ENCODE results near the gene TRIP11. TPM values are rescaled to one million over a fixed set of nuclear protein-coding genes. Genes with fewer than 3 reads are reported as not detected.

TRIP11 gene
- total RNA-seq, 2 donors from 2014 or later, result 39.0 to 40.8 TPM

DNA sequence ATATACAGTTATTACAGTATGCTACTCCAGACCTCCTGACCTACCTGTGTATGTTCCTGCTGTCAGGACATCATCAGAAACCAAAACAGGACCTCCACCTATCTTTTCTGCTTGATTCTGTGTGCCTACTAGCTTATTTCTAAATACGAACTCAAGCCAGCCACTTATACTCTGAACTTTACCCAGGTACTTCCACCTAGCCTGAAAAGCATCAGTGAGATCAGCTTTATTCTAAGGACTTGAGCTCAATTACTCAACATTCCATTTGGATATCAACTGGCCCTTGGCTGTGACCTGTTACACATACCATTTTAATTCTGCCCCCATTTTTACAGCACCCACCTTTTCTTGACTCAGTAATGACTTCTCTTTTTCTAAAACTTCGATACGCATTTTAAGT lies 29.2 kb downstream of the TRIP11 start:
- TF ChIP-seq, protein P1, sequence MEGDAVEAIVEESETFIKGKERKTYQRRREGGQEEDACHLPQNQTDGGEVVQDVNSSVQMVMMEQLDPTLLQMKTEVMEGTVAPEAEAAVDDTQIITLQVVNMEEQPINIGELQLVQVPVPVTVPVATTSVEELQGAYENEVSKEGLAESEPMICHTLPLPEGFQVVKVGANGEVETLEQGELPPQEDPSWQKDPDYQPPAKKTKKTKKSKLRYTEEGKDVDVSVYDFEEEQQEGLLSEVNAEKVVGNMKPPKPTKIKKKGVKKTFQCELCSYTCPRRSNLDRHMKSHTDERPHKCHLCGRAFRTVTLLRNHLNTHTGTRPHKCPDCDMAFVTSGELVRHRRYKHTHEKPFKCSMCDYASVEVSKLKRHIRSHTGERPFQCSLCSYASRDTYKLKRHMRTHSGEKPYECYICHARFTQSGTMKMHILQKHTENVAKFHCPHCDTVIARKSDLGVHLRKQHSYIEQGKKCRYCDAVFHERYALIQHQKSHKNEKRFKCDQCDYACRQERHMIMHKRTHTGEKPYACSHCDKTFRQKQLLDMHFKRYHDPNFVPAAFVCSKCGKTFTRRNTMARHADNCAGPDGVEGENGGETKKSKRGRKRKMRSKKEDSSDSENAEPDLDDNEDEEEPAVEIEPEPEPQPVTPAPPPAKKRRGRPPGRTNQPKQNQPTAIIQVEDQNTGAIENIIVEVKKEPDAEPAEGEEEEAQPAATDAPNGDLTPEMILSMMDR (conservative IDR thresholded peaks at IDR 0.05), result no peak
- Mint-ChIP-seq H3K4me3 (no peak overlapping the region), H3K36me3 (ENCODE audit: low read depth) (peaks cover 34% of the 10 kb centered on the region), H3K4me1 (peaks cover 7% of the 10 kb centered on the region), H3K27me3 (ENCODE audit: insufficient read depth) (no peaks in the 10 kb centered on the region), H3K9me3 (no peaks in the 10 kb centered on the region), H3K27ac (no peak overlapping the region)
- H3K9ac ChIP-seq (ENCODE audit: extremely low read depth, low read length, poor library complexity, severe bottlenecking), result no peak overlapping the region
- WGBS, 2 experiments (ENCODE audit: insufficient coverage in 1 of 2, insufficient read length in 1 of 2), result 92 to 100% methylated on average over 2 to 3 of the region's 3 CpGs
- H3K27ac ChIP-seq (ENCODE audit: low read depth, low read length), result no peak overlapping the region
- DNase-seq, result no peak
- no peaks in the 10 kb centered on the region for H3K4me1 ChIP-seq (ENCODE audit: control insufficient read depth, insufficient read depth, low read length)
- peaks cover 29% of the 10 kb centered on the region for H3K36me3 ChIP-seq (ENCODE audit: control insufficient read depth, insufficient read depth, low read length)
- H3K9me3 ChIP-seq (ENCODE audit: control insufficient read depth, low read length), result no peaks in the 10 kb centered on the region
- no peak overlapping the region for H3K4me3 ChIP-seq (ENCODE audit: low read length)
- H3K27me3 ChIP-seq (ENCODE audit: control insufficient read depth, insufficient read depth, low read length, poor library complexity, severe bottlenecking), result no peaks in the 10 kb centered on the region

DNA sequence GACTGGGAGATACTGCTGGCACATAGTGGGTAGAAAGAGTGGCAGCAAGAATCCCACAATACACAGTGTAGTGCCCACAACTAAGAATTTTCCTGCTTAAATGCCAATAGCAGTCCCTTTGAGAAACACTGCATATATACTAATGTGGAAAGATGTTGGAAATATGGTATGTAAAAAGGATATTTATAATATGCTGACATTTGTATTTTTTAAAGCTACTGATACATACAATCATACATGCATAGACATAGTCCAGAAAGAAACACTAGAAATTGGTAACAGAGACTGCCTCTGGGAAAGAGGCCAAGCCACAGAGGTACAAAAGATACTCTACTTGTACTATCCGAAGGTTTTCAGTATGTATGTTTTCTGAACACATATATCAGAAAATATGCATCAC lies 30.3 kb downstream of the TRIP11 start:
- TF ChIP-seq, protein P1 (conservative IDR thresholded peaks at IDR 0.05), result no peak
- Histone ChIP-seq H3K4me1 (ENCODE audit: control insufficient read depth, insufficient read depth, low read length) (no peaks in the 10 kb centered on the region), H3K9ac (ENCODE audit: extremely low read depth, low read length, poor library complexity, severe bottlenecking) (no peak overlapping the region), H3K9me3 (ENCODE audit: control insufficient read depth, low read length) (no peaks in the 10 kb centered on the region), H3K4me3 (ENCODE audit: low read length) (no peak overlapping the region), H3K36me3 (ENCODE audit: control insufficient read depth, insufficient read depth, low read length) (peaks cover 38% of the 10 kb centered on the region), H3K27me3 (ENCODE audit: control insufficient read depth, insufficient read depth, low read length, poor library complexity, severe bottlenecking) (no peaks in the 10 kb centered on the region), H3K27ac (ENCODE audit: low read depth, low read length) (no peak overlapping the region)
- peaks cover 7% of the 10 kb centered on the region for H3K4me1 Mint-ChIP-seq
- H3K27ac Mint-ChIP-seq, result no peak overlapping the region
- H3K27me3 Mint-ChIP-seq (ENCODE audit: insufficient read depth), result no peaks in the 10 kb centered on the region
- H3K4me3 Mint-ChIP-seq, result no peak overlapping the region
- peaks cover 40% of the 10 kb centered on the region for H3K36me3 Mint-ChIP-seq (ENCODE audit: low read depth)
- no peaks in the 10 kb centered on the region for H3K9me3 Mint-ChIP-seq
- 100% methylated on average over 1 of the region's 1 CpG; no CpG with 5 or more reads in 1 of the 2 experiments for WGBS, 2 experiments (ENCODE audit: insufficient coverage in 1 of 2, insufficient read length in 1 of 2)
- DNase-seq, result no peak

DNA sequence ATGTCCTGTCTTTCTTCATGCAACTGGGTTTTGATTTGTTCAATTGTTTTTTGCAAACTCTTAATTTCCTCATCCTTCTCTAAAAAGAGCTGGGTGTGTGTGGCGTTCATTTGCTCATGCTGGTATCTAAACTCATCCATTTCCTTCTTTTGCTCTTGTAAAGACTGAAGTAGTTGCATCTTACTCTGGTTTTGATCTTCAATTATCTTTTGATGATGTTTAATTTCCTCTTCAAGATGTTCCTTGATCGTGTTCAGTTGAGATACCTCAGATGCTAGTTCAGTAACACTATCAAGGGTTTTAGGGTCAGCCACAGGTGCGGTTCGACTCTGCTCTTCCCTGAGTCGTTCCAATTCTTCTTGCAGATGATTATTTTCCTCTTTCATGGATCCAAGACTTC lies 34.8 kb downstream of the TRIP11 start:
- no peaks in the 10 kb centered on the region for H3K4me1 Mint-ChIP-seq
- no peak overlapping the region for H3K9ac ChIP-seq (ENCODE audit: extremely low read depth, low read length, poor library complexity, severe bottlenecking)

More for the DNA sequence above, 34.8 kb downstream of the TRIP11 start:
- DNase-seq, result no peak
- H3K9me3 Mint-ChIP-seq, result no peaks in the 10 kb centered on the region
- peaks cover 43% of the 10 kb centered on the region for H3K36me3 ChIP-seq (ENCODE audit: control insufficient read depth, insufficient read depth, low read length)
- H3K27ac Mint-ChIP-seq, result no peak overlapping the region
- peaks cover 33% of the 10 kb centered on the region for H3K36me3 Mint-ChIP-seq (ENCODE audit: low read depth)
- no peaks in the 10 kb centered on the region for H3K27me3 ChIP-seq (ENCODE audit: control insufficient read depth, insufficient read depth, low read length, poor library complexity, severe bottlenecking)
- H3K9me3 ChIP-seq (ENCODE audit: control insufficient read depth, low read length), result no peaks in the 10 kb centered on the region
- H3K4me3 ChIP-seq (ENCODE audit: low read length), result no peak overlapping the region
- WGBS, 2 experiments (ENCODE audit: insufficient coverage in 1 of 2, insufficient read length in 1 of 2), result 92 to 96% methylated on average over 5 of the region's 5 CpGs
- H3K27me3 Mint-ChIP-seq (ENCODE audit: insufficient read depth), result no peaks in the 10 kb centered on the region
- TF ChIP-seq, protein P1 (conservative IDR thresholded peaks at IDR 0.05), result no peak
- H3K27ac ChIP-seq (ENCODE audit: low read depth, low read length), result no peak overlapping the region
- no peak overlapping the region for H3K4me3 Mint-ChIP-seq
- H3K4me1 ChIP-seq (ENCODE audit: control insufficient read depth, insufficient read depth, low read length), result no peaks in the 10 kb centered on the region

Measured in endodermal cell (in vitro differentiated cells).